ENCODE data around the gene NTN3.
"Not testable (repeated sequence)": the region's sequence is repeated elsewhere in the genome, so short reads cannot be mapped to it uniquely, and the experiment has no call there.

NTN3 gene

DNA sequence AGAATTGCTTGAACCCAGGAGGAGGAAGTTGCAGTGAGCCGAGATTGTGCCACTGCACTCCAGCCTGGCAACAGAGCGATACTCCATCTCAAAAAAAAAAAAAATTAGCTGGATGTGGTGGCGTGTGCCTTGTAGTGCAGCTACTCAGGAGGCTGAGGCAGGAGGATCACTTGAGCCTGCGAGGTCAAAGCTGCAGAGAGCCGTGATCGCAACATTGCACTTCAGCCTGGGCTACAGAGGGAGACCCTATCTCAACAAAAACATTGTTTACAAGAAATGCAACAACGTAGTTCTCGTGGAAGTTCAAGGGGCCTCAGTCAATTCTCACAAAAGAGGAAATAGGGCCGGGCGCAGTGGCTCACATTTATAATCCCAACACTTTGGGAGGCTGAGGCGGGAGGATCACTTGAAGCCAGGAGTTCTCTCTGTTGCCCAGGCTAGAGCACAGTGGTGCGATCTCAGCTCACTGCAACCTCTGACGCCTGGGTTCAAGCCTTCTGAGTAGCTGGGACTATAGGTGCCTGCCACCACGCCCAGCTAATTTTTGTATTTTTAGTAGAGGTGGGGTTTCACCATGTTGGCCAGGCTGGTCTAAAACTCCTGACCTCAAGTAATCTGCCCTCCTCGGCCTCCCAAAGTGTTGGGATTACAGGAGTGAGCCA lies 29.8 kb upstream of the NTN3 start:
- not testable (repeated sequence) for DNase-seq

DNA sequence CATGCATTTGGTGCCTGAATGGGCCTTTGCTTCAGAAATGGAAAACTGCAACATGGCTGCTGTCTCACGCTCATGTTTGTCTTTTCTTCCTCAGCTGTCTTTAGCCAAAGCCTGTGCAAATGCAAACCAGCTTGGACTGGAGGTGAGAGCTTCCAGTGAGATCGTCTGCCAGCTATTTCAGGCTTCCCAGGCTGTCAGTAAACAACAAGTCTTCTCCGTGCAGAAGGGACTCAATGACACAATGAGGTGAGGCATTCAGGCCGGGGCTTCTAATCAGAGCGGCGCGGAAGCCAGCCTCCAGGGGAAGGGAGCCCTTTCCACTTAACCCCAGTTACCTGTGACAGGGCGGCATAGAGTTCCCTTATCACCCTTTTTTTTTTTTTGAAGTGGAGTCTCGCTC lies 27.5 kb upstream of the NTN3 start:
- DNase-seq = no peak

DNA sequence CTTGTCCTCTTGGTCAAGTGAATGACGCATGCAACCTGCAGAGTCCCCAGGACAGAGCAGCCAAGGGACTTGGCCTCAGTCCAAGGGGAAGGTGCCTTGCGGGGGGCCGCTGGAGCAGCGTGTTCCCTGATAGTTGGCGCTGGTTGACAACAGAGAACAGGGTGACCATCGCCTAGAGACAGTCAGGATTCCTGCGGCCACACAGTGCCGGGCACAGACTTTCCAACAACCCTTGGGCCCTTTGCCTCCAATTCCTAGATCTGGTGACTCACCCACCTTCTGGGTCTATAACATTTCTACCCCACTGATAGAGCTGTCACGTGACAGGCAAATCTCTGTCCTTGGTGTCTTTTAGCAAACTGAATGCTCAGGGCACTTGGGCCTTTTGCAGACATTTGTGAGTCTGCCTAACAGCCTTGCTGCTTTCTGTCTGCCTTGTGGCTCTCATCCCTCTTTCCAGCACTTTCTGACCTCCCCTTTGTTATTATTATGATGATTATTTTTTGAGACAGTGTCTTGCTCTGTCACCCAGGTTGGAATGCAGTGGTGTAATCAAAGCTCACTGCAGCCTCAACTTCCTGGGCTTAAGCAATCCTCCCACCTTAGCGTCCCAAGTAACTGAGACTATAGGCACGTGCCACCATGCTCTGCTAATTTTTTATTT lies 23.0 kb upstream of the NTN3 start:
- DNase-seq = no peak

DNA sequence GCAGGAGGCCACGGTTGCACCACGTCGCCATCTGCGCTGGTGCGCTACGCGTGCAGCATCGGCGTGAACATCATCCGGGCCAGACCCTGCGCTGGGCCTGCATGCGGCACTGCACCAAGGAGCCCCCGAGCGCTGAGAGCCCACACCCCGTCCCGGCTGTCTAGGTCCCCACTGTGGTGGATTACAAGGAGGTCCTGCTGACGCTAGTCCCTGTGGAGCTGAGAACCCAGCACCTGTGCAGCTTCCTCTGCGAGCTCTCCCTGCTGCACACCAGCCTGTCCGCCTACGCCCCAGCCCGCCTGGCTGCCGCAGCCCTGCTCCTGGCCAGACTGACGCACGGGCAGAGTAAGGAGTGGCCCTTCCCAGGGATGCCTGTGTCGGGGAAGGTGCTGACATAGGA lies 22.0 kb upstream of the NTN3 start:
- DNase-seq = no peak

DNA sequence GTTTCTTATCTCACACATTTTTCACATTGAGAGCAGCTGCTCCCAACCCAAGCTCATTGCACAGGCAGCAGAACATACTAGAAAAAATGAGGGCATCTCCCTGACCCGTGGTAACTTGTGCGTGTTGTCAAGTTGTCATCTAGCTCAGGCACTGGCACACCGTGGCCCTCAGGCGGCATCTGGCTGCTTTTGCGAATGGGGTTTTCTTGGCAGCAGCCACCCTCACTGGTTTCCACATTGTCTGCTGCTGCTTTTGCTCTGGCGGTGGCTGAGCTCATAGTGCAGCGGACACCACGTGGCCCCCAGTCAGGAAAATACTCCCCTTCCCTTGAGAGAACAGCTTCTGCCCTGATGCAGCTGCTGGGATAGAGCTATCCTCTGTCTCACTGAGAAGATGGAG lies 20.6 kb upstream of the NTN3 start:
- DNase-seq = no peak

DNA sequence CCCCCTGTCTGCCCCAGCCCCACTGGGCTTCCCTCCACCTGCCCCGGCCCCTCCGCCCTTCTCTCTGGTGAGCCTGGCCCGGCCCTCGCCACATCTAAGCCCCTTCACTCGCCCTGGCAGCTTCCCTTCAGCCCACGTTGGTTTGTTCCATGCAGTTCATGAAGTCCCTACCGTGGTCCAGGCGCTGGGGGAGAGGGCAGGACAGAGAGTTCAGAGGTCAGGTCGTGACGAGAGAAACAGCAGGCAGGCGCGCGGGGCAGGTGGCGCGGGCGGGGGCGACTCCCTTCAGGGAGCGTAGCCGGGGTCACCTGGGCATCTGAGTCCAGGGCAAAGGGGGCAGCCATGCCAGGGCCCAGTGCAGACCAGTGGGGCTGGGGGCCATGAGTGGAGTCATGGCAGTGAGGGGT lies 20.1 kb upstream of the NTN3 start:
- no peak for DNase-seq

DNA sequence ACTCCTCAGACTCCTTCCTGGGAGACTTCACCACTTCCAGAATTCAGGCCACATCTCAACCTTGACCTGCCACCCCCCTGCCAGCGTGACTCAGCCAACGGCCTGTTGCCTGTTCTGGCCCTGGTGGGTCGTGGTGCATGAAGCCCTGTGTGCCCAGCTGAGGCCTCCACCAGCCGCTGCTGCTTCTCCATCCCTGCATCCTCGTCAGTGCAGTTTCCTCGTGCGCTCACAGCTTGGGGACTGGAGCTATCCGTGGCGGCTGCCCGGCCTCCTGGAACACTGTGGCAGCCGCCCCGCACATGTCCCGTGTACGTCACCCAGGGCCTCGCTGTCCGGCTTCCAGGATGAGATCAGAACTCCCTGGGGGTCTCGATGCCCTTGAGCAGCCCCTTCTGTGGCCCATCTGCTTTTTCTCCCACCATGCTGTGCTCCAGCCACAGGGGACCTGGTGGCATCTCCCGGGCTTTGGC lies 19.2 kb upstream of the NTN3 start:
- DNase-seq = no peak

DNA sequence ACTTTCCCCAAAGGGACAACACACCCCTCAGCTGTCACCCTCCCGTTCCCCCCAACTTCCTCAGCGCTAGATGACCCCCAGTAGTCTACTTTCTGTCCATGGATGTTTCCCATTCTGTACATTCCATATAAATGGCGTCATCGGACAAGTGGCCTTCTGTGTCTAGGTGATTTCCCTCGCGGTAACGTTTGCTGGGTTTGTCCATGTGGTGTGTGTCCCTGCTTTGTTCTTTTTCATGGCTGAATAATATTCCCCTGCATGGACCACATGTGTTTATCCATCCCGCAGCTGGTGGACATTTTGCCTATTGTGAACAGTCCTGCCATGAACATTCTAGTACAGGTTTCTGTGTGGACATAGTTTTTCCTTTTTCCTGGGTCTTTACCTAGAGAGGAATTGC lies 18.4 kb upstream of the NTN3 start:
- no peak for DNase-seq

DNA sequence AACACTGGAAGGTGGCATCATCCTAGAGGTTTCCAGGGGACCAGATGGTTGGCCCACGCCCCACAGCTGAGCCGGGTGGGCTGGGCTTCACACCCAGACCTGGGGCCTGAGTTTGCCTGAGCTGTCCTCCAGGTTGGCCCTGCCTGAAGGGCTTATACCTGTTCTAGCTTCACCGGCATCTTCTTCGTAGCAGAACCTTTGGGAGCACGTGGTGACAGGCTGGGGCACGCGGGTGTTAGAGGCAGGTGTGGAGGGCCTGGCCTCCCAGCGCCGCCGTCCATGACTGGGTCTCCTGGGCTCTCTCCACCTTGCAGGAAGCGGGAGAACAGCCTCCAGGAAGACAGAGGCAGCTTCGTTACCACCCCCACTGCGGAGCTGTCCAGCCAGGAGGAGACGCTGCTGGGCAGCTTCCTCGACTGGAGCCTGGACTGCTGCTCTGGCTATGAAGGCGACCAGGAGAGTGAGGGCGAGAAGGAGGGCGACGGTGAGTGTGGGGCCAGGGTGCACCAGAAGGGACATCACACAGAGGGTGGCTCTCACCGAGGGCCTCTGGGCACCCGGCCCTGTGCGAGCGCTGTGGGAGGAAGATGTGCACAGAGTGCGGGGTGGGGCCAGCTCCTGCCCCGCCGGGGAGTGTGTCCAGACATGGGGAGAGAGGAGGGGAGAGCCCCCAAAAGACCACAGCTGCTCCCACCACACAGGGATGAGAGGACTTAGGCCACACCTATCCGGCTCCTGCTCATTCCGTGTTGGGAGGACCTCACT lies 15.8 kb upstream of the NTN3 start:
- DNase-seq = no peak

DNA sequence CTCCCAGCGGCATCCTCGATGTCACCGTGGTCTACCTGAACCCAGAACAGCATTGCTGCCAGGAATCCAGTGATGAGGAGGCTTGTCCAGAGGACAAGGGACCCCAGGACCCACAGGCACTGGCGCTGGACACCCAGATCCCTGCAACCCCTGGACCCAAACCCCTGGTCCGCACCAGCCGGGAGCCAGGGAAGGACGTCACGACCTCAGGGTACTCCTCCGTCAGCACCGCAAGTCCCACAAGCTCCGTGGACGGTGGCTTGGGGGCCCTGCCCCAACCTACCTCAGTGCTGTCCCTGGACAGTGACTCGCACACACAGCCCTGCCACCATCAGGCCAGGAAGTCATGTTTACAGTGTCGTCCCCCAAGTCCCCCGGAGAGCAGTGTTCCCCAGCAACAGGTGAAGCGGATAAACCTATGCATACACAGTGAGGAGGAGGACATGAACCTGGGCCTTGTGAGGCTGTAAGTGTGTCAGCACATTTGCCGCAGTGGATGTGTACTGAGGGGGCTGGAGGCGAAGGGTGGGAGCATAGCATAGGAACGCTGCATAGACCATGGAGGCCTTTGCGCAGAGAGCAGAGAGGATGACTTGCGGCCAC lies 14.4 kb upstream of the NTN3 start:
- no peak for DNase-seq

DNA sequence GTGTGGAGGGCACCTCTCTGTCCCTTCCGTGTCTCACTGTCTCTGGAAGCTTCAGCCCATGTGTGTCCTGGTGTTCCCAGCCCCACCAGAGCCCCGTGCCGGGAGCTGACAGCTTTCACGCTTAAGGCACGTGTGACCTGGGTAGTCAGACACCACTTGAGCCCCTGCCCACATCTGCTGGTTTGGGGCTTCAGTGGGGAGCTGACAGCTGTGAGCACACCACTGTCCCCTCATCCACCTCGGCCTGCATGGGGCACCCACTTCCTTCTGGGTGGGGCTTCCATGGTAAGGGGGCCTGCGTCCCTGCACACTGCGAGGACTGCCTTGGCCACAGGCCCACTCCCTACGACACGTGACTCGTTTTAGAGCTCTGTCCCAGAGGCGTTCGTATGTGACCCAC lies 13.8 kb upstream of the NTN3 start:
- no peak for DNase-seq

DNA sequence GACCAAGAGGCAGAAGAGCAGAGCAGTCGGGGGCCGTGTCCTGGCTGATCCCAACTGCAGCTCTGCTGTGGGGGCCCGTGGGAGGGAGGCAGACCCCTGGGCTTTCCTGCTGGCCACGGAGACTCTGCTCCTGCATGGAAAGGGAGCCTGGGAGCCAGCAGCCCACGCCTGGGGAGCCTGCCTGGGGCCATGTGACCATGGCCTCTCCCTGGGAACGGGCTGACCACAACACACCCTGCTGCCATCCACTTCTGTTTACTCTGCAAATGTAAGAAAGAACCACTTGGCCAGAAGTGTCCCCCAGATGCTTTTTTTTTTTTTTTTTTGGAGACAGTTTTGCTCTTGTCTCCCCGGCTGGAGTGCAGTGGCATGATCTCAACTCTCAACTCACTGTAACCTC lies 13.2 kb upstream of the NTN3 start:
- DNase-seq = no peak

DNA sequence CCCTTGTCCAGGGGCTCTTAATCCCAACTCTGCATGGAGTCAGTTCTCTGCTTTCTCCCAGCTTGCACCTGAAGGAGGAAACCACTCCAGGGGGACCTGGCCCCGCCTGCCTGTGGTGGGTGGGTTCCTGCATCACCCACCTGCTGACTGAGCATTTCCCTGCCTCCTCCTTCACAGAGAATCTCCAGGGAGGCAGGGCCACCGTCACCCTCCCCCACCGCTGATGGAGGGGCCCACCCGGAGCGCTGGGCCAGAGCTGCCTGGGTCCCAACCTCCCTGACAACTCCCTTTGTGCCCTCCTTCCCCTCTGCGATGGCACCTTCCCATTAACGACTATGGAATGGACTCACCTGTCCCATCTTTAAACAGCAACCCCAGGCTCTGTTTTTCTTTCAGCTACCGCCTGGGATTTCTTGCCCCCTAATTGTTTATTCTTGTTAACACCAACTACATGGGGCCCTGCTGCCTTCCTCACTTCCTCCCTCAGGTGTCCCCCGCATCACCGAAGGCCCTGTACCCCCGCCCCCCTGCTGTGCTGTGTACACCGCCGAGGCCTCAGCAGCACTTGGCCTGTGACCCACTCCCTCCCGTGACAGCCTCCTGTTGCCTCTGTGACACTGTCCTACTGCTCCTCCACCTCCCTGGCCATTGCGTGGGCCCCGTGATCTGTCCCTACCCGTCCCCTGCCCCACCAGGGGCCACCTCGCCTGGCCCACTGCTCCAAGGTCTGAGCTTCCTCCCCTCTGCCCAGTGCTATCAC lies 12.0 kb upstream of the NTN3 start:
- DNase-seq = no peak

DNA sequence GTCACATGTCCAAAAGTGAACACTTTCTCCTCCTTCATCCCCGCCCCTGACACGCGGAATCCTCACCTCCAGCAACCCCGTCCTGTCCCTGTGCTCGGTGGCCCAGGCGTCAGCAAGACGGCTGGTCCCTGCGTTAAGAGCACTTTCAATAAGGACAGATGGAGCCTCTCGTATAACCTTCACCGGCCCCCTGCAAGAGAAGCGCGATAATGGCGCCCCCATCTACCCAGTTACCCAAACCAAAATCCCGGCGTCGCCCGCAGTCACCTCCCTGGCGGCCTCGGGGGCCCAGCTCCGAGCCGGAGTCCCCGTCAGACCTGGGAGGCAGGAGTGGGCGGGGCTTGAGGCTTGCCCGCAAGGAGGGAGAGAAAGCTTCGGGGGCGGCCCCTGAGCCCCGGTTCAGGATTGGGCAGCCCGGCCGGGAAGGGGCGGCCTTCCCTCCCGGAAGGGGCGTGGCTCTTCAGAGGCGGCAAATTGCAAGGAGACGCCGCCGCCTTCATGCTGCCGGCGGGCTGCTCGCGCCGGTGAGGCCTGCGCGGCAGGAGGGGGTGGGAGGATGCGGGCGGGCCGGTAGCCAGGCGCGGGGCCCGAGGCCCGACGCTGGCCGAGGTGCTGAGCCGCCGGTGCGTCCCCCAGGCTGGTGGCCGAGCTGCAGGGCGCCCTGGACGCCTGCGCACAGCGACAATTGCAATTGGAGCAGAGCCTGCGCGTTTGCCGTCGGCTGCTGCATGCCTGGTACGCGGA lies 11.3 kb upstream of the NTN3 start, which contains the start of gene TEDC2:
Gene TEDC2, plus strand, starts transcription at position 463 of the 744 bp plus-strand sequence. Its CDS starts 36 bp downstream, at position 499.
- peak; percentile 96 for DNase-seq

DNA sequence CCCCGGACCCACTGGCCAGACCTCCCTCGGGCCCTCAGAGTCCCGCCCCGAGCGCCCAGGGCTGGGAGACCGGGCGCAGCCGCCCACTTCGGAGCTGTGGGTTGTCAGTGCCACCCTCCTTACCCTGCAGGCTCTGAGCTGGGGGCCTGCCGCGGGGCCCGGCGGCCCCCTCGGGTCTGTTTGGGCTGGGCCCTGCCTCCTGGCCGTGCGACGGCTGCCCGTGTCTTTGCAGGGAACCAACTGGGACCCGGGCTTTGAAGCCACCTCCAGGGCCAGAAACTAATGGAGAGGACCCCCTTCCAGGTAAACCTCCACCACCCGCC lies 10.7 kb upstream of the NTN3 start:
- no peak for DNase-seq

DNA sequence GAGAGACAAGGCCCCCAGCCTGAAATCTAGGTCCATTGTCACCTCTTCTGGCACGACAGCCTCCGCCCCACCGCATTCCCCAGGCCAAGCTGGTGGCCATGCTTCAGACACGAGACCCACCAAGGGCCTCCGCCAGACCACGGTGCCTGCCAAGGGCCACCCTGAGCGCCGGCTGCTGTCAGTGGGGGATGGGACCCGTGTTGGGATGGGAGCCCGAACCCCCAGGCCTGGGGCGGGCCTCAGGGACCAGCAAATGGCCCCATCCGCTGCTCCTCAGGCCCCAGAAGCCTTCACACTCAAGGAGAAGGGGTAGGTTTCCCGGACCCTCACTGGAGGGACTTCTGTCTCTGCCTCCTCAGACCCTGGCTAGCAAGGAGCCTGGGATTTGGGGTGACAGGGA lies 10.2 kb upstream of the NTN3 start:
- DNase-seq = no peak

DNA sequence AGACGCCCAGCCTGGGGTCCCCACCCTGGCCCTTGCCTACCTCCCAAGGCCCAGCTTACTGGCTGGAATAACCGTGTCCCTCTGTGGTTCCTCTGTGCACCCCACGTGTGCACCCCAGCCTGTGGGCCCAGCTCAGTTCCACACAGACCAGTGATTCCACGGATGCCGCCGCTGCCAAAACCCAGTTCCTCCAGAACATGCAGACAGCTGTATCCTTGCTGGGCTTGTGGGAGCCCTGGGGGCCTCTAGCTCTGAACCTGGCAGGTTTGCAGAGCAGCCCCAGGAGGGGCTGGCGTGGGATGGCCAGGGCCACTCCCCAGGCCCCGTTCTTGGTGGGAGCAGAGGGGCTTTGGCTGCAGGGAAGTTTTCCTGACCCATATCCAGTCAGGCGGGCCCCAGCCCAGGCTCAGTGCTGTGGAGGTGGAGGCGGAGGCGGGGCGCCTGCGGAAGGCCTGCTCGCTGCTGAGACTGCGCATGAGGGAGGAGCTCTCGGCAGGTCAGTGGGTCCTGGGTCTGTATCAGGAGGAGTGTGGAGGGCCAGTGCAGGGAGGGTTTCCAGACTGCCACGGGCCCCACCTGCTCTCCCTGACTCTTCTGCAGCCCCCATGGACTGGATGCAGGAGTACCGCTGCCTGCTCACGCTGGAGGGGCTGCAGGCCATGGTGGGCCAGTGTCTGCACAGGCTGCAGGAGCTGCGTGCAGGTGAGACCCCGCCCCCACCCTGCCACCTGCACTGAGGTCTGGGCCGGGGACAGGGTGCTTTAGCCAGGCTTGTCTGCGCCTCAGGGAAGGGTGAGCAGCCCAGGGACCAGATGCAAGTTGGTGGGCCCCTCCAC lies 8.8 kb upstream of the NTN3 start:
- DNase-seq = no peak

DNA sequence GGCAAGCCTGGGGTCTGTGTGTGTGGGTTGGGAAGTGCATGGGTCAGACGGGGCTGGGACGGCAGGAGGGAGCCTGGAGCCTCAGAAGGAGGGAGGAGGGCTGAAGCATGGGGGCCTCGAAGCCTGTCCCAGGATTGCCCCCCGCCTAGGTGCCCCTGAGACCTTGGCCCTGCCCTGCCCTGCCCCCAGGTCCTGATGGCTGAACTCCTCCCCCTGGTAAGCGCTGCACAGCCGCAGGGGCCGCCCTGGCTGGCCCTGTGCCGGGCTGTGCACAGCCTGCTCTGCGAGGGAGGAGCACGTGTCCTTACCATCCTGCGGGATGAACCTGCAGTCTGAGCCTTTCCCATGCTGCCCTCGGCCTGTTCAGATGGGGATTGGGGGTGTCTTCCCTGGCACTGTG lies 6.8 kb upstream of the NTN3 start:
- DNase-seq = no peak

DNA sequence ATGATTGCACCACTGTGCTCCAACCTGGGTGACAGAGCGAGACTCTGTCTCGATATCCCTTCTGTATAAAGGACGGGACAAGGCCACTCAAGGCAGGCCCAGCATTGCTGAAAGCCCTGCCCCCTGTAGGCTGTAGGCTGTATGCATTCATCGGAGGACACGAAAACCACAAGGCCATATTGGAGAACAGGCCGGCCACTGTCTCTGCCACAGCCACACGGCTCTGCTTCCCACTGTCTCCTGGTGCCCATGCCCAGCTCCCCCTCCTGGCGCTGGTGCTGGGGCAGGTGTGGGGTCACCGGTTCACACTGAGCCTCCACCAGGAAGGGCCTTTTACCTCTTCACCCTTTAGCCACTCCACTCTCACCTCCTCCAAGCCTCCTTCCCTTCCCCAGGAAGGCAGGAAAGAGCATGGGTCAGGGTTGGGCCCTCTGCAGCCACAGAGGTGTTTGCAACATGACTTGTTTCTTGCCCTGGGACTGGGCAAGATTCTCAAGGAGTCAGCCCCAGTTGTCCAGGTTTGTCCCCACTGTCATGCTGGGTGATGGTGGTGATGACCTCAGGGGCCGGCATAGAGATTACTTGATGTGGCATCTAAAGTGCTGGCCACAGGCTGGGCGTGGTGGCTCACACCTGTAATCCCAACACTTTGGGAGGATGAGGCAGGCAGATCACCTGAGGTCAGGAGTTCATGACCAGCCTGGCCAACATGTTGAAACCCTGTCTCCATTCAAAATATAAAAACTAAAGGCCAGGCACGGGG lies 5.3 kb upstream of the NTN3 start:
- no peak for DNase-seq

All from suppressor macrophage treated with lipopolysaccharide for 4 hours (primary cell).